ENCODE measurements around the gene CTXN3. TPM values are rescaled to one million over a fixed set of nuclear protein-coding genes. Genes with fewer than 3 reads are reported as not detected.

Gene CTXN3
- polyA plus RNA-seq, 1 donor (not counting 4 experiments of a cell fraction or from before 2014, with no cell fraction given) = 0.22 TPM

DNA sequence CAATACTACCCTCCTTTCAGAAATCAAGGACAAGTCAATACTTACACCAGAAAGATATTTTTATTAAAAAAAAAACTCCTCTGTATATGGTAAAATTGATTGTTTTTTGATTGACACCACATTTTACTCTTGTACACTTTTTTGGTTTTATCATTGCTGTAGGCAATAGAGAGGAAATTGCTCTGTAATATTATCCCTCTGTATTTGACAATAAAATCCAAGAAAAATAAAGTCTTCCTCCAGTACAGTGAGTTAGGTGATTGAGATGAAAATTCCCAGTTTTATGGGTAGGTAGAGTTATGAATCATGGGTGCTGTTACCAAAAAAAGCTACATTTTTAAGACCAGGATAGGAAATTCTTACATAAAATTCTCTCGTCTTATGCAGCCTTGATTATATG, 31.7 kb downstream of the CTXN3 start:
- no peak overlapping the region for H3K9ac ChIP-seq (ENCODE audit: control insufficient read depth, extremely low read depth, insufficient read depth, low read length)
- TF ChIP-seq, protein P1, sequence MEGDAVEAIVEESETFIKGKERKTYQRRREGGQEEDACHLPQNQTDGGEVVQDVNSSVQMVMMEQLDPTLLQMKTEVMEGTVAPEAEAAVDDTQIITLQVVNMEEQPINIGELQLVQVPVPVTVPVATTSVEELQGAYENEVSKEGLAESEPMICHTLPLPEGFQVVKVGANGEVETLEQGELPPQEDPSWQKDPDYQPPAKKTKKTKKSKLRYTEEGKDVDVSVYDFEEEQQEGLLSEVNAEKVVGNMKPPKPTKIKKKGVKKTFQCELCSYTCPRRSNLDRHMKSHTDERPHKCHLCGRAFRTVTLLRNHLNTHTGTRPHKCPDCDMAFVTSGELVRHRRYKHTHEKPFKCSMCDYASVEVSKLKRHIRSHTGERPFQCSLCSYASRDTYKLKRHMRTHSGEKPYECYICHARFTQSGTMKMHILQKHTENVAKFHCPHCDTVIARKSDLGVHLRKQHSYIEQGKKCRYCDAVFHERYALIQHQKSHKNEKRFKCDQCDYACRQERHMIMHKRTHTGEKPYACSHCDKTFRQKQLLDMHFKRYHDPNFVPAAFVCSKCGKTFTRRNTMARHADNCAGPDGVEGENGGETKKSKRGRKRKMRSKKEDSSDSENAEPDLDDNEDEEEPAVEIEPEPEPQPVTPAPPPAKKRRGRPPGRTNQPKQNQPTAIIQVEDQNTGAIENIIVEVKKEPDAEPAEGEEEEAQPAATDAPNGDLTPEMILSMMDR (optimal IDR thresholded peaks at IDR 0.05 in 1 of 3, IDR thresholded peaks at IDR 0.05 in 1 of 3, conservative IDR thresholded peaks at IDR 0.05 in 1 of 3; ENCODE audit: extremely low read depth in 1 of 3, insufficient read depth in 2 of 3, low read length in 3 of 3) = no peak
- TF ChIP-seq EZH2 (IDR thresholded peaks at IDR 0.05; ENCODE audit: low read length) = no peak
- H3K27me3 ChIP-seq (ENCODE audit: control insufficient read depth, extremely low read depth, insufficient read depth, low read length) = no peaks in the 10 kb centered on the region
- H3K79me2 ChIP-seq (ENCODE audit: control insufficient read depth, insufficient read depth, low read length) = no peaks in the 10 kb centered on the region
- no peaks in the 10 kb centered on the region for H3K36me3 ChIP-seq (ENCODE audit: control insufficient read depth in 2 of 2, extremely low read depth in 1 of 2, insufficient read depth in 2 of 2, low read length in 2 of 2)
- no peak overlapping the region for H2AFZ ChIP-seq (ENCODE audit: control insufficient read depth, low read length)
- no peak overlapping the region for H3K4me2 ChIP-seq (ENCODE audit: control insufficient read depth, extremely low read depth, insufficient read depth, low read depth, low read length)
- DNase-seq (ENCODE audit: low read depth, low spot score) (no peak), FAIRE-seq (no peak)
- H3K9me1 ChIP-seq (ENCODE audit: control insufficient read depth, extremely low read depth, insufficient read depth, low read length) = no peaks in the 10 kb centered on the region
- H3K27ac ChIP-seq (ENCODE audit: control insufficient read depth, insufficient read depth, low read length) = no peak overlapping the region
- no peaks in the 10 kb centered on the region for H4K20me1 ChIP-seq (ENCODE audit: control insufficient read depth, extremely low read depth, insufficient read depth, low read length)
- peaks cover 2% of the 10 kb centered on the region for H3K4me1 ChIP-seq (ENCODE audit: control insufficient read depth, extremely low read depth, insufficient read depth, low read length)
- H3K4me3 ChIP-seq (ENCODE audit: control insufficient read depth in 2 of 3, extremely low read depth in 1 of 3, insufficient read depth in 2 of 3, low read depth in 1 of 3, low read length in 3 of 3) = no peak overlapping the region
- no peaks in the 10 kb centered on the region for H3K9me3 ChIP-seq (ENCODE audit: control insufficient read depth, low read depth, low read length)
- dilution Hi-C loops (cut with MboI; ENCODE audit: extremely low pct_ligation_motif_present, low sequenced_read_pairs) = no loop called here

DNA sequence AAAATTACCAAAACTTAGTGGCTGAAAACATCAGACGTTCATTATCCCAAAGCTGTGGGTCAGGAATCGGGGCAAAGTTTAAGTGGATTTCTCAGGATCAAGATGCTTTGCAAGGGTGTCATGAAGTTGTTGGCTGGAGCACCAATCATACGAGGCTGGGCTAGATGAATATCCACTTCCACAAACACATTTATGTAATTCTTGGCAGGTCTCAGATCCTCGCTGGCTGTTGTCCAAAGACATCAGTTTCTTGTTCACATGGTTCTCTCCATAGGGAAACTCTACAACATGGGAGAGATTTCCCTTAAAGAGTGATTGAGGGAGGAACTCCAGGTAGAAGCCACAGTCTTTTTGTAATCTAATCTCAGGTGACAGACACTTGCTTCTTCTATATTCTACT, 34.1 kb downstream of the CTXN3 start:
- Histone ChIP-seq H3K4me1 (ENCODE audit: control insufficient read depth, extremely low read depth, insufficient read depth, low read length) (peaks cover 2% of the 10 kb centered on the region), H3K4me2 (ENCODE audit: control insufficient read depth, extremely low read depth, insufficient read depth, low read depth, low read length) (no peak overlapping the region), H3K9ac (ENCODE audit: control insufficient read depth, extremely low read depth, insufficient read depth, low read length) (no peak overlapping the region), H3K4me3 (ENCODE audit: control insufficient read depth in 2 of 3, extremely low read depth in 1 of 3, insufficient read depth in 2 of 3, low read depth in 1 of 3, low read length in 3 of 3) (no peak overlapping the region), H3K36me3 (ENCODE audit: control insufficient read depth in 2 of 2, extremely low read depth in 1 of 2, insufficient read depth in 2 of 2, low read length in 2 of 2) (no peaks in the 10 kb centered on the region), H2AFZ (ENCODE audit: control insufficient read depth, low read length) (no peak overlapping the region), H3K9me3 (ENCODE audit: control insufficient read depth, low read depth, low read length) (no peaks in the 10 kb centered on the region), H3K27ac (ENCODE audit: control insufficient read depth, insufficient read depth, low read length) (no peak overlapping the region), H3K27me3 (ENCODE audit: control insufficient read depth, extremely low read depth, insufficient read depth, low read length) (no peaks in the 10 kb centered on the region), H3K79me2 (ENCODE audit: control insufficient read depth, insufficient read depth, low read length) (no peaks in the 10 kb centered on the region), H4K20me1 (ENCODE audit: control insufficient read depth, extremely low read depth, insufficient read depth, low read length) (no peaks in the 10 kb centered on the region), H3K9me1 (ENCODE audit: control insufficient read depth, extremely low read depth, insufficient read depth, low read length) (no peaks in the 10 kb centered on the region)
- no peak for DNase-seq (ENCODE audit: low read depth, low spot score)
- FAIRE-seq = no peak
- dilution Hi-C loops (cut with MboI; ENCODE audit: extremely low pct_ligation_motif_present, low sequenced_read_pairs) = no loop called here
- no peak for TF ChIP-seq EZH2 (IDR thresholded peaks at IDR 0.05; ENCODE audit: low read length)
- TF ChIP-seq, protein P1 (optimal IDR thresholded peaks at IDR 0.05 in 1 of 3, IDR thresholded peaks at IDR 0.05 in 1 of 3, conservative IDR thresholded peaks at IDR 0.05 in 1 of 3; ENCODE audit: extremely low read depth in 1 of 3, insufficient read depth in 2 of 3, low read length in 3 of 3) = no peak
